CD1c-positive myeloid dendritic cell (primary cell): ENCODE measurements around the gene ARL14EPL.

Source experiments
- DNase-seq: peaks from one replicate; pipeline ENCODE4 v3.0.0-alpha.2; 2016; ENCODE audit errors: extremely low spot score

Gene ARL14EPL

GRCh38 chr5:116032094-116032517 lies at the start of gene ARL14EPL:
TSS of gene ARL14EPL (plus strand) at chr5:116032472. CDS start at chr5:116051466, 18,994 bp downstream.
- peak; percentile 26 for DNase-seq

GRCh38 chr5:115983519-115983918 lies 48.8 kb upstream of the ARL14EPL start:
- DNase-seq, result no peak

- DNase-seq, result no peak
Measured at GRCh38 chr5:115985802-115986757, 46.2 kb upstream of the ARL14EPL start.

GRCh38 chr5:115988002-115988401 lies 44.3 kb upstream of the ARL14EPL start:
- no peak for DNase-seq

GRCh38 chr5:115992848-115993350 lies 39.4 kb upstream of the ARL14EPL start:
- no peak for DNase-seq

DNA sequence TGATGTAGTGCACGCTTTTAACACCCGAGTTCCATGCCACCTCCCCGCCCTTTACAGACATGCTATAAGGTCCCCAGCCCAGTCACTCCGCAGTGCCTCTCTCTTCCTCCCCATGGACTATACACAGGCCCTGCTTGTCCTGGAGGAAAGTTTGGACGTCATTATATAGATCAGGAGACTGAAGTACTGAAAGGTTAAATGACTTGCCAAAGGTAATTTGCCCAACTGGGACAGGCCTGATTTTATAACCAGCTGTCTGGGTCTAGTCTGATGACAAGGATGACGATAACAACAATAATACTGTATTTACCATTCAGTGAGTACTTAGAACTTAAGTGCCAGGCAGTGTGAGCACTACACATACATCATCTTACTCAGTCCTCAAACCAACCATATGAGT lies 36.9 kb upstream of the ARL14EPL start:
- DNase-seq, result no peak

GRCh38 chr5:116002116-116002906 lies 30.0 kb upstream of the ARL14EPL start:
- no peak for DNase-seq

DNA sequence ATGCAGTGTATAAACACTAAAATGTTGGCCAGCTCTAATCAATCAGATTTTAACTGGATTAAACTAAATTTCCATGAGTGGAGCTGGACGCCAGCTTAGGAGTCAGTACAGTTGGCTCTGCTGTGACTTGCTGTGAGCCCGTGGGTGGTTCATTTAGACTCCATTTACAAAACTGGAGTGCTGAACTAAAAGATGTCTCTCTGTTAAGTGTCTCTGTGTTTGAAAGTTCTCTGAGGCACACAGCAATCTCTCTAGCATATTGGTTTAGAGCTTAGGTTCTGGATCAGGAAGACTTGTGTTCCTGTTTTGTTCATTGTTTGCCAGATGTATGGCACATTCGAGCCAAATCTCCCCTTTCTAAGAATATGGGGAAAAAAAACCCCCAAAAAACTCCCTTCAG lies 28.0 kb upstream of the ARL14EPL start:
- DNase-seq, result no peak

GRCh38 chr5:116009806-116010205 lies 22.5 kb upstream of the ARL14EPL start:
- no peak for DNase-seq

GRCh38 chr5:116011046-116011445 lies 21.2 kb upstream of the ARL14EPL start:
- DNase-seq, result no peak

- no peak for DNase-seq
Measured at GRCh38 chr5:116013207-116013785, 19.0 kb upstream of the ARL14EPL start.

- DNase-seq, result no peak
Measured at GRCh38 chr5:116013936-116014335, 18.3 kb upstream of the ARL14EPL start.

GRCh38 chr5:116023619-116024018 lies 8.7 kb upstream of the ARL14EPL start:
- DNase-seq, result no peak

DNA sequence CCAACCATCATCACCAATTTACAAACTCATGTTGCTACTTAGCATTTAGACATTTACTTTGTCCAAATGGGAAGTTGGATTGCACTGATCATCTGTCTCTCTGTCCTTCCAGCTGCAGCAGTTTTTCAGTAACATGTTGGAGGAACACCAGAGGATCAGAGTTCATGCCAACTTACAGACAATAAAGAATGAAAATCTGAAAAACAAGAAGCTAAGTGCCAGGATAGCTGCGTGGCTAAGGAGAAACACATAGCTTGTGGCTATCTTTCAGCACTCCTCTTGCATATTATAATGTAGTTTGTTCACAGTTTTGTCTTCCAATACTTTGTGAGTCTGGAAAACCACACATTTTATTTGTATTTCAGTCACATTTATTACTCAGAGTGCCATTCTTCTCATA lies 6.4 kb upstream of the ARL14EPL start:
- no peak for DNase-seq

DNA sequence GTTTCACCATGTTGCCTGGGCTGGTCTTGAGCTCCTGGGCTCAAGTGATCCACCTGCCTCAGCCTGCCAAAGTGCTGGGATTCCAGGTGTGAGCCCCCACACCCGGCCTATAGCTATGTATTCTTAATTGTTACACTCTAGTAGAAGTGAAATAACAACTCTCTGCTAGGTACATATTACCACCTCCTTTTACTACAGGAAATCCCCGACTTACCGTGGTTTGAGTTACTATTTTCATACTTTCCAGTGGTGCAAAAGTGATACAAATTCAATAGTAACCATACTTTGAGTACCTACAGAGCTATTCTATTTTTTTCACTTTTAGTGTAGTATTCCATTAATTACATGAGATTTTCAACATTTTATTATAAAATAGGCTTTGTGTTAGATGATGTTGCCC lies 719 bp downstream of the ARL14EPL start:
- no peak for DNase-seq

GRCh38 chr5:116035123-116035522 lies 2.9 kb downstream of the ARL14EPL start:
- DNase-seq, result peak; percentile 5

- DNase-seq, result no peak
Measured at GRCh38 chr5:116037236-116037822, 5.1 kb downstream of the ARL14EPL start.

DNA sequence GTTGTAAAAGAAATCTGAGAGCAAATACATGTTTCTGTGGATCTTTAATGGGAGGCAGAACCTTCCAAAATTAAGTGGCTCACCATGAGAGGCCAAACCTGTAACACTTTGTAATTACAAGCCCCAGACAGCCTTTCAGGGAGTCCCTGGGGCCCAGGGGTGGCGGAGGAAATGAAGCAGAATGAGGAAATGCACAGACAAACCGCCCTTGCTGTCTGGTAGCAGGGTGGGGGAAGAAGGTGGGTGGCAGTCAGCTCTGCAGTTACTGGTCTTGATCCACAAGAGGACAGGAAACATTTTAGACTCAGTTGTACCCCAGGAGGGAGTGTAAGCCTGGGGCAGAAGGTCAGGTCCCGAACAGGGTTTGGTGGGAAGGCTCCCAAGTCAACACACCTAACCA lies 6.5 kb downstream of the ARL14EPL start:
- peak; percentile 29 for DNase-seq

DNA sequence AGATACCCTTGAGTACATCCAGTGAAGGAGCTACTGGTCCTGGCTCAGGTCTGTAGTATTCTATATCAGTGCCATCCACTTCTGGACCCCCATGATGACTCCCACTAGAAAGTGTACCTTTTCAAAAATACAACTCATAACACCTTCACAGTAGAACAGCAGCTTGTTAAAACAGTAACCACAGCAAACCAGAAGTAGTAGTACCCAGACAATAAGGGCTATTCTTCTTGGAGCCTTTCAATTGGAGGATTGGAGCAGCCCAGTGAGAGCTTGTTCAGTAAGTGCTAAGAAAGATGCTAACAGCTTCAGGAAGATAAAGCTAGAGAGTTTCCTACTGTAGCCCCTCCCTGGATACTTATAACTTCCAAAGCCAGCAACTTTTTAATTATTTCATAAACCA lies 10.1 kb downstream of the ARL14EPL start:
- no peak for DNase-seq

GRCh38 chr5:116044073-116044472 lies 11.8 kb downstream of the ARL14EPL start:
- no peak for DNase-seq

GRCh38 chr5:116045821-116046220 lies 13.5 kb downstream of the ARL14EPL start:
- DNase-seq, result no peak

DNA sequence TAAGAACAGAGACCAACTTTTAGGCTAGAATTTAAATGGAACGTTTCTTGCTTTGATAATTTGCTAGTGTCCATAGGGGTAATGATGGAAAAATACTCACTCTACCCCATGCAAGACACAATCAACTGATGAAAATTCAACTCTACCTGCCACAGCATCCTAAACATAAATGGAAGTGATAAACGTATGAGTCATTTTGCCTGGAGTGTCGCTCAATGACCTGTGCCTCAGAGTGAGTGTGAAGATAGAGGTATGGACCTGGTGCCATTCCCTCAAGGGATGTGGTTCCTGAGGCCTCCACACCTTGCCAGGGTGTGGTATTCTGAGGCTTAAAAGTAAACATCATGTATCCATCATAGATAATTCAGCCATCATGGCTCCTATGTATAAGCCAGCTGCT lies 14.0 kb downstream of the ARL14EPL start:
- no peak for DNase-seq
